Breast epithelium (tissue), 3 donors: ENCODE measurements around the gene TLK1.

Experiments used
- POLR2A ChIP-seq: fragments of 450-650 bp; IDR thresholded peaks from one replicate; pipeline ENCODE4 v1.6.1; 2016; ENCODE audit warnings: antibody characterized with exemption, mild to moderate bottlenecking, moderate library complexity
- POLR2AphosphoS5 ChIP-seq, 3 donors: sonication (generic); formaldehyde crosslinking; IDR thresholded peaks; one replicate each; pipeline ENCODE4 v1.6.1; 2017; ENCODE audit warnings: antibody characterized with exemption in 3 of 3
- TF ChIP-seq, protein P1 (sequence below), 3 donors: fragments of 450-650 bp; IDR thresholded peaks; one replicate each; pipeline ENCODE4 v1.5.1; 2016 to 2017; ENCODE audit warnings: antibody characterized with exemption in 3 of 3, mild to moderate bottlenecking in 3 of 3, moderate library complexity in 3 of 3

DNA sequence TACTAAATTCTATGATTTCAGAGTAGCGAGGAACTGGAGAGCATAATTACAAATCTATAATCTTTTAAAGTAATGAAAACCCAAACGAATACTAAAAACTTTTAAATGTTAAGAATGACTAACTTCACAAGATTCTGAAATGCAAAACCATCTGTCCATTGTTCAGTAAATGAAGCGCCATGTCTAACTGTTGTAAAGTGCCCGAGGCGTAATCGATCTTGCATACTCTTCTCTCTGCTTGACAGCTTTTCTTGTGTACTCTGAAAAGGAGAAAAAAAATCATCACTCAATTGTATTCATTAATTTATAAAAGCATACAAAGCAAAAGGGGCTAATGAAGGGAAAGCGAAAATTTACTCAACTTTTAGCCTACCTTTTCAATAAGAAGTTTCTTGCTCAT, 111.0 kb downstream of the TLK1 start:
- TF ChIP-seq, protein P1, sequence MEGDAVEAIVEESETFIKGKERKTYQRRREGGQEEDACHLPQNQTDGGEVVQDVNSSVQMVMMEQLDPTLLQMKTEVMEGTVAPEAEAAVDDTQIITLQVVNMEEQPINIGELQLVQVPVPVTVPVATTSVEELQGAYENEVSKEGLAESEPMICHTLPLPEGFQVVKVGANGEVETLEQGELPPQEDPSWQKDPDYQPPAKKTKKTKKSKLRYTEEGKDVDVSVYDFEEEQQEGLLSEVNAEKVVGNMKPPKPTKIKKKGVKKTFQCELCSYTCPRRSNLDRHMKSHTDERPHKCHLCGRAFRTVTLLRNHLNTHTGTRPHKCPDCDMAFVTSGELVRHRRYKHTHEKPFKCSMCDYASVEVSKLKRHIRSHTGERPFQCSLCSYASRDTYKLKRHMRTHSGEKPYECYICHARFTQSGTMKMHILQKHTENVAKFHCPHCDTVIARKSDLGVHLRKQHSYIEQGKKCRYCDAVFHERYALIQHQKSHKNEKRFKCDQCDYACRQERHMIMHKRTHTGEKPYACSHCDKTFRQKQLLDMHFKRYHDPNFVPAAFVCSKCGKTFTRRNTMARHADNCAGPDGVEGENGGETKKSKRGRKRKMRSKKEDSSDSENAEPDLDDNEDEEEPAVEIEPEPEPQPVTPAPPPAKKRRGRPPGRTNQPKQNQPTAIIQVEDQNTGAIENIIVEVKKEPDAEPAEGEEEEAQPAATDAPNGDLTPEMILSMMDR (IDR thresholded peaks at IDR 0.05) = no peak
- TF ChIP-seq POLR2AphosphoS5 (IDR thresholded peaks at IDR 0.05) = no peak
- TF ChIP-seq POLR2A = no peak
